Cardiac muscle cell (in vitro differentiated cells and primary cell): ENCODE results near the gene APOBR. TPM values are rescaled to one million over a fixed set of nuclear protein-coding genes. Genes with fewer than 3 reads are reported as not detected.

Experiments used
- DNase-seq, 2 donors: peaks; one replicate each; pipeline versions ENCODE4 v3.0.0 to v3.0.0-alpha.2; 2010 to 2017; ENCODE audit warnings: low read depth in 1 of 2, low spot score in 1 of 2
- H3K27ac ChIP-seq: fragments of 200-600 bp; sonication (generic); 2 replicates; pipeline ENCODE4 v1.5.1; 2016
- H3K27me3 ChIP-seq: fragments of 200-600 bp; sonication (generic); 2 replicates; pipeline ENCODE4 v1.6.0; 2016; ENCODE audit warnings: control low read depth
- H3K36me3 ChIP-seq: fragments of 200-600 bp; sonication (generic); 2 replicates; pipeline ENCODE4 v1.5.1; 2016; ENCODE audit warnings: control low read depth
- H3K4me1 ChIP-seq: fragments of 200-600 bp; sonication (generic); 2 replicates; pipeline ENCODE4 v1.8.1; 2017; ENCODE audit warnings: low read depth, mild to moderate bottlenecking, mixed run types
- H3K4me3 ChIP-seq: fragments of 200-600 bp; sonication (generic); 2 replicates; pipeline ENCODE4 v1.5.1; 2016; ENCODE audit warnings: mild to moderate bottlenecking
- H3K9me3 ChIP-seq: fragments of 200-600 bp; sonication (generic); 2 replicates; pipeline ENCODE4 v1.5.1; 2017; ENCODE audit warnings: low read depth, mild to moderate bottlenecking, control low read depth
- CTCF ChIP-seq: IDR thresholded peaks from 2 replicates; pipeline ENCODE4 v1.5.1; 2012; ENCODE audit warnings: low read depth, mild to moderate bottlenecking, low read length
- polyA plus RNA-seq: library from polyadenylated mRNA; unstranded; fragments of >200 nt; fragmentation: Nextera tagmentation; extraction: Ambion mirVana; gene quantifications from 2 replicates; pipeline ENCODE4 v1.2.1, GENCODE V29; 2016
- total RNA-seq: library from RNA; depleted of rRNA; stranded (reverse); fragments of >200 nt; gene quantifications from 2 replicates; pipeline ENCODE4 v1.2.3, GENCODE V29; 2016

APOBR gene
- total and polyA plus RNA-seq, 2 experiments from 2014 or later: 0.39 TPM; not detected in 1

- Histone ChIP-seq H3K36me3 (peaks cover 4% of the 10 kb centered on the region), H3K4me1 (no peaks in the 10 kb centered on the region), H3K27ac (peak overlapping the region; percentile 97), H3K27me3 (no peaks in the 10 kb centered on the region), H3K9me3 (no peaks in the 10 kb centered on the region), H3K4me3 (peak overlapping the region; percentile 78)
- no peak for DNase-seq
- no peak for TF ChIP-seq CTCF
Observed at GRCh38 chr16:28492511-28492910, 1.9 kb upstream of the APOBR start.

- no peaks in the 10 kb centered on the region for H3K9me3 ChIP-seq
- no peak overlapping the region for H3K4me3 ChIP-seq
- no peak for DNase-seq
- no peaks in the 10 kb centered on the region for H3K4me1 ChIP-seq
- no peaks in the 10 kb centered on the region for H3K36me3 ChIP-seq
- no peaks in the 10 kb centered on the region for H3K27me3 ChIP-seq
- no peak overlapping the region for H3K27ac ChIP-seq
- TF ChIP-seq CTCF: no peak
Observed at GRCh38 chr16:28495098-28495793, 803 bp downstream of the APOBR start.

- no peaks in the 10 kb centered on the region for H3K4me1 ChIP-seq
- H3K9me3 ChIP-seq: no peaks in the 10 kb centered on the region
- H3K27me3 ChIP-seq: no peaks in the 10 kb centered on the region
- DNase-seq: no peak
- no peaks in the 10 kb centered on the region for H3K36me3 ChIP-seq
- no peak overlapping the region for H3K4me3 ChIP-seq
- H3K27ac ChIP-seq: no peak overlapping the region
- no peak for TF ChIP-seq CTCF
Observed at GRCh38 chr16:28495795-28496749, 1.6 kb downstream of the APOBR start.

GRCh38 chr16:28496844-28497243, 2.4 kb downstream of the APOBR start:
- DNase-seq: no peak
- no peaks in the 10 kb centered on the region for H3K27me3 ChIP-seq
- no peak overlapping the region for H3K4me3 ChIP-seq
- no peak overlapping the region for H3K27ac ChIP-seq
- H3K36me3 ChIP-seq: no peaks in the 10 kb centered on the region
- no peak for TF ChIP-seq CTCF
- H3K4me1 ChIP-seq: no peaks in the 10 kb centered on the region
- H3K9me3 ChIP-seq: no peaks in the 10 kb centered on the region

GRCh38 chr16:28497386-28497785, 2.9 kb downstream of the APOBR start:
- H3K4me1 ChIP-seq: no peaks in the 10 kb centered on the region

More at GRCh38 chr16:28497386-28497785, 2.9 kb downstream of the APOBR start:
- Histone ChIP-seq H3K4me3 (no peak overlapping the region), H3K36me3 (no peaks in the 10 kb centered on the region), H3K27me3 (no peaks in the 10 kb centered on the region), H3K27ac (no peak overlapping the region), H3K9me3 (no peaks in the 10 kb centered on the region)
- TF ChIP-seq CTCF: no peak
- no peak for DNase-seq
